Loucy (cell line): ENCODE data around the gene KIZ.

ENCODE experiments used
- EZH2phosphoT487 ChIP-seq: fragments of 200-600 bp; IDR thresholded peaks from 2 replicates; pipeline ENCODE4 v1.6.1; 2018; ENCODE audit warnings: antibody characterized with exemption, mild to moderate bottlenecking, moderate library complexity, borderline replicate concordance
- TF ChIP-seq, protein P1 (sequence below): fragments of 200-600 bp; sonication (generic); conservative IDR thresholded peaks from 2 replicates; pipeline ENCODE4 v1.5.1; 2014; ENCODE audit warnings: mild to moderate bottlenecking, antibody characterized with exemption, low read length

DNA sequence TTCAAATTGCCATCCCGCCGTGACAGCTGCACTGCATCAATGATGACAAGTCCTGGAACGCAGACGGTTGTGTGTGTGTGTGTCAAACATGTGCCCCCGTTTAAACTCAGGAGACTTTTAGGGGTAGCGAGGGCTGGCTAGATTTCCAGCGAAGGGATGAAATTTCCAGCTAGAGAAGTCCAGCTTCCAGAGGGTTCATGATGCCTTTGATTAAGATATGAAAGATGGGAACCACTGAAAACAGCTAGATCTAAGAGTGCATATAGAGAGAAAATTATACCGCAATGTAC, 644 bp downstream of the KIZ start:
- TF ChIP-seq, protein P1, sequence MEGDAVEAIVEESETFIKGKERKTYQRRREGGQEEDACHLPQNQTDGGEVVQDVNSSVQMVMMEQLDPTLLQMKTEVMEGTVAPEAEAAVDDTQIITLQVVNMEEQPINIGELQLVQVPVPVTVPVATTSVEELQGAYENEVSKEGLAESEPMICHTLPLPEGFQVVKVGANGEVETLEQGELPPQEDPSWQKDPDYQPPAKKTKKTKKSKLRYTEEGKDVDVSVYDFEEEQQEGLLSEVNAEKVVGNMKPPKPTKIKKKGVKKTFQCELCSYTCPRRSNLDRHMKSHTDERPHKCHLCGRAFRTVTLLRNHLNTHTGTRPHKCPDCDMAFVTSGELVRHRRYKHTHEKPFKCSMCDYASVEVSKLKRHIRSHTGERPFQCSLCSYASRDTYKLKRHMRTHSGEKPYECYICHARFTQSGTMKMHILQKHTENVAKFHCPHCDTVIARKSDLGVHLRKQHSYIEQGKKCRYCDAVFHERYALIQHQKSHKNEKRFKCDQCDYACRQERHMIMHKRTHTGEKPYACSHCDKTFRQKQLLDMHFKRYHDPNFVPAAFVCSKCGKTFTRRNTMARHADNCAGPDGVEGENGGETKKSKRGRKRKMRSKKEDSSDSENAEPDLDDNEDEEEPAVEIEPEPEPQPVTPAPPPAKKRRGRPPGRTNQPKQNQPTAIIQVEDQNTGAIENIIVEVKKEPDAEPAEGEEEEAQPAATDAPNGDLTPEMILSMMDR: no peak
- no peak for TF ChIP-seq EZH2phosphoT487
